PC-3 (cell line): ENCODE results near the gene GRK2.

Source experiments
- CTCF ChIP-seq: fragments of 300-600 bp; sonication (generic); conservative IDR thresholded peaks from 2 replicates; pipeline ENCODE4 v1.5.1; 2017; ENCODE audit warnings: antibody characterized with exemption, low read depth, mild to moderate bottlenecking, low read length
- EZH2phosphoT487 ChIP-seq: fragments of 300-600 bp; sonication (generic); IDR thresholded peaks from 2 replicates; pipeline ENCODE4 v1.6.1; 2018; ENCODE audit warnings: mild to moderate bottlenecking, antibody characterized with exemption, low read length, borderline replicate concordance

- TF ChIP-seq CTCF (no peak), EZH2phosphoT487 (no peak)
Measured at GRCh38 chr11:67320011-67320410, 53.7 kb downstream of the GRK2 start.
